Lung (tissue), 12 donors: Measurements from ENCODE around the gene TBCD. TPM values are rescaled to one million over a fixed set of nuclear protein-coding genes. Genes with fewer than 3 reads are reported as not detected.
A peak's percentile ranks its signal among the peaks of the same experiment; 100 is the strongest.

Source experiments
- ATAC-seq: fragments of 200-7000 bp; cut with Tn5 transposase; one replicate; pipeline ENCODE4 v1.9.1; 2020; ENCODE audit warnings: moderate number of reproducible peaks; ENCODE audit not compliant: insufficient read depth, low FRiP score
- DNase-seq, 3 donors: peaks; one replicate each; pipeline ENCODE4 v3.0.0-alpha.2; 2013 to 2017
- H3K27ac ChIP-seq, 2 donors: one replicate each; pipeline ENCODE4 v1.5.1; 2013; ENCODE audit warnings: mild to moderate bottlenecking in 2 of 2, moderate library complexity in 2 of 2, control low read depth in 1 of 2, inconsistent platforms in 1 of 2, low read depth in 1 of 2, low read length in 1 of 2
- H3K27me3 ChIP-seq, 3 donors: one replicate each; pipeline ENCODE4 v1.5.1; 2013; ENCODE audit warnings: low read length in 2 of 3; ENCODE audit not compliant: control insufficient read depth in 3 of 3, insufficient read depth in 3 of 3
- H3K36me3 ChIP-seq, 4 donors: one replicate each; pipeline ENCODE4 v1.5.1; 2013; ENCODE audit warnings: low read length in 4 of 4, mild to moderate bottlenecking in 1 of 4, moderate library complexity in 1 of 4; ENCODE audit not compliant: control insufficient read depth in 4 of 4, insufficient read depth in 4 of 4
- H3K4me1 ChIP-seq, 5 donors: one replicate each; pipeline ENCODE4 v1.5.1; 2013; ENCODE audit warnings: low read length in 5 of 5, mild to moderate bottlenecking in 2 of 5, moderate library complexity in 1 of 5; ENCODE audit not compliant: control insufficient read depth in 5 of 5, insufficient read depth in 5 of 5
- H3K4me3 ChIP-seq: one replicate; pipeline ENCODE4 v1.5.1; 2013; ENCODE audit warnings: mild to moderate bottlenecking, control low read depth, moderate library complexity
- H3K9ac ChIP-seq, 2 donors: one replicate each; pipeline ENCODE4 v1.5.1; 2013; ENCODE audit warnings: low read length in 2 of 2, control low read depth in 1 of 2; ENCODE audit not compliant: insufficient read depth in 1 of 2
- H3K9me3 ChIP-seq, 4 donors: one replicate each; pipeline ENCODE4 v1.5.1; 2013; ENCODE audit warnings: low read length in 3 of 4, mild to moderate bottlenecking in 1 of 4, moderate library complexity in 1 of 4; ENCODE audit not compliant: control insufficient read depth in 4 of 4, insufficient read depth in 3 of 4
- CTCF ChIP-seq: IDR thresholded peaks from 2 replicates; pipeline ENCODE4 v1.5.1; 2012; ENCODE audit warnings: mild to moderate bottlenecking; ENCODE audit errors: control extremely low read depth, extremely low read depth
- WGBS, 2 donors: extraction: QIAGEN DNeasy Blood & Tissue Kit; methylation state at CpG; one replicate each; pipeline ENCODE4 v1.1.7; 2013; 5-methylcytosine and 5-hydroxymethylcytosine counted together
- polyA plus RNA-seq, 2 donors: library from polyadenylated mRNA; stranded (reverse); fragments of 200-250 nt; gene quantifications; one replicate each; pipeline ENCODE4 v1.2.1, GENCODE V29; 2013
- total RNA-seq, 2 donors: library from RNA; depleted of rRNA in 1 of 2; stranded (reverse); fragments of >200 nt in 1 of 2; gene quantifications; one replicate each; pipeline ENCODE4 v1.2.1, GENCODE V29; 2014 to 2021
- donor health status: control.
- donor health status: control.
- donor health status: Bipolar disorder and iron deficiency.
- donor health status: healthy.
- donor health status: DM: yes; HTN: yes; CAD: no.

TBCD gene
- total and polyA plus RNA-seq, 4 donors, result 57.6 to 119 (median 90.3) TPM

GRCh38 chr17:82878527-82878926 lies 126.7 kb downstream of the TBCD start:
- Histone ChIP-seq H3K4me3 (no peak overlapping the region), H3K27ac (peak overlapping the region in 1 of 2 donors; percentile 65), H3K36me3 (peaks cover 0 to 3% (median 0%) of the 10 kb centered on the region in 4 donors), H3K9ac (no peak overlapping the region), H3K4me1 (peaks cover 4 to 57% (median 28%) of the 10 kb centered on the region in 5 donors), H3K27me3 (no peaks in the 10 kb centered on the region), H3K9me3 (no peaks in the 10 kb centered on the region)
- ATAC-seq, result no peak
- DNase-seq, result peak in 2 of 3 donors; percentile 46 to 82
- TF ChIP-seq CTCF, result no peak
- WGBS, 2 donors, result 15 to 48% methylated on average over 9 of the region's 9 CpGs

- 95 to 96% methylated on average over 15 of the region's 15 CpGs for WGBS, 2 donors
- Histone ChIP-seq H3K4me1 (peaks cover 4 to 58% (median 30%) of the 10 kb centered on the region in 5 donors), H3K27me3 (no peaks in the 10 kb centered on the region), H3K36me3 (peaks cover 0 to 3% (median 0%) of the 10 kb centered on the region in 4 donors), H3K4me3 (no peak overlapping the region), H3K27ac (peak overlapping the region in 1 of 2 donors; percentile 3), H3K9me3 (no peaks in the 10 kb centered on the region), H3K9ac (no peak overlapping the region)
- TF ChIP-seq CTCF, result no peak
- no peak for ATAC-seq
- DNase-seq, result no peak
These were observed 127.4 kb downstream of the TBCD start for GRCh38 chr17:82879241-82879640.

- Histone ChIP-seq H3K27me3 (no peaks in the 10 kb centered on the region), H3K36me3 (peaks cover 0 to 3% (median 0%) of the 10 kb centered on the region in 4 donors), H3K4me3 (no peak overlapping the region), H3K9ac (no peak overlapping the region), H3K4me1 (peaks cover 4 to 68% (median 29%) of the 10 kb centered on the region in 5 donors), H3K9me3 (no peaks in the 10 kb centered on the region), H3K27ac (no peak overlapping the region)
- no peak for ATAC-seq
- DNase-seq, result no peak
- TF ChIP-seq CTCF, result no peak
- 92 to 96% methylated on average over 25 of the region's 25 CpGs for WGBS, 2 donors
These were observed 128.9 kb downstream of the TBCD start for GRCh38 chr17:82880620-82881323.
